Fibroblast of lung (primary cell): ENCODE data around the gene ERLEC1. TPM values are rescaled to one million over a fixed set of nuclear protein-coding genes. Genes with fewer than 3 reads are reported as not detected.

Source experiments
- DNase-seq, 2 donors: peaks; one replicate each; pipeline versions ENCODE4 v3.0.0 to v3.0.0-alpha.2; 2010; ENCODE audit warnings: low read depth in 2 of 2
- H2AFZ ChIP-seq: 2 replicates; pipeline ENCODE4 v1.5.1; 2012; ENCODE audit warnings: low read length, control low read depth, inconsistent platforms
- H3K27ac ChIP-seq: 2 replicates; pipeline ENCODE4 v1.5.1; 2011; ENCODE audit warnings: low read length, control low read depth; ENCODE audit not compliant: insufficient read depth
- H3K27me3 ChIP-seq: 2 replicates; pipeline ENCODE4 v1.5.1; 2011; ENCODE audit warnings: mild to moderate bottlenecking, low read length; ENCODE audit not compliant: control insufficient read depth, insufficient read depth
- H3K36me3 ChIP-seq: 2 replicates; pipeline ENCODE4 v1.5.1; 2011; ENCODE audit warnings: low read length; ENCODE audit not compliant: control insufficient read depth, insufficient read depth
- H3K4me1 ChIP-seq: 2 replicates; pipeline ENCODE4 v1.5.1; 2011; ENCODE audit warnings: low read length; ENCODE audit not compliant: control insufficient read depth, insufficient read depth; ENCODE audit errors: extremely low read depth
- H3K4me2 ChIP-seq: 2 replicates; pipeline ENCODE4 v1.5.1; 2011; ENCODE audit warnings: low read length, control low read depth; ENCODE audit not compliant: insufficient read depth; ENCODE audit errors: extremely low read depth
- H3K4me3 ChIP-seq, 4 experiments: fragments of 200-600 bp in 1 of 4; sonication (generic) in 1 of 4; replicated peaks in 1 of 4; 2 replicates each; pipeline ENCODE4 v1.5.1; 2011 to 2016; ENCODE audit warnings: low read length in 4 of 4, low read depth in 3 of 4, mild to moderate bottlenecking in 3 of 4, control low read depth in 2 of 4, inconsistent platforms in 1 of 4, mixed read lengths in 1 of 4; ENCODE audit not compliant: insufficient read depth in 1 of 4; ENCODE audit errors: control extremely low read depth in 1 of 4
- H3K79me2 ChIP-seq: 2 replicates; pipeline ENCODE4 v1.5.1; 2012; ENCODE audit warnings: mild to moderate bottlenecking, low read length, inconsistent platforms; ENCODE audit not compliant: control insufficient read depth, insufficient read depth
- H3K9ac ChIP-seq: 2 replicates; pipeline ENCODE4 v1.5.1; 2011; ENCODE audit warnings: mild to moderate bottlenecking, low read length, control low read depth; ENCODE audit not compliant: insufficient read depth
- H3K9me3 ChIP-seq: 2 replicates; pipeline ENCODE4 v1.5.1; 2012; ENCODE audit warnings: low read depth, low read length; ENCODE audit not compliant: control insufficient read depth, insufficient read depth
- H4K20me1 ChIP-seq: 2 replicates; pipeline ENCODE4 v1.5.1; 2011; ENCODE audit warnings: low read length; ENCODE audit not compliant: control insufficient read depth, insufficient read depth; ENCODE audit errors: extremely low read depth
- CTCF ChIP-seq, 2 donors: IDR thresholded peaks in 1 of 2; conservative IDR thresholded peaks in 1 of 2; 1 replicate in 1 of 2; 2 replicates in 1 of 2; pipeline ENCODE4 v1.5.1; 2011 to 2012; ENCODE audit warnings: low read length in 2 of 2, control low read depth in 1 of 2, inconsistent platforms in 1 of 2, low read depth in 1 of 2, mild to moderate bottlenecking in 1 of 2
- EZH2 ChIP-seq: IDR thresholded peaks from 2 replicates; pipeline ENCODE4 v1.5.1; 2012; ENCODE audit warnings: low read length, control low read depth, mild to moderate bottlenecking; ENCODE audit errors: missing control alignments
- polyA plus RNA-seq, 2 donors: library from polyadenylated mRNA; depleted of rRNA in 1 of 2; stranded (reverse) in 1 of 2; unstranded in 1 of 2; fragments of >200 nt; gene quantifications; 2 replicates each; pipeline ENCODE4 v1.2.1, GENCODE V29; 2011 to 2012; ENCODE audit warnings: missing spikeins in 1 of 2
- total RNA-seq: library from RNA; depleted of rRNA; stranded (reverse); fragments of >200 nt; gene quantifications from 2 replicates; pipeline ENCODE4 v1.2.1, GENCODE V29; 2014

The ERLEC1 gene
- total and polyA plus RNA-seq, 2 donors (not counting 1 experiment from before 2014, with no cell fraction given), result 87.7 to 103 TPM

- Histone ChIP-seq H3K4me1 (peaks cover 2% of the 10 kb centered on the region), H2AFZ (no peak within 1 kb of the TSS), H4K20me1 (no peaks in the 10 kb centered on the region), H3K9ac (peak within 1 kb of the TSS; percentile 58), H3K9me3 (no peaks in the 10 kb centered on the region), H3K27ac (no peak within 1 kb of the TSS), H3K36me3 (no peaks in the 10 kb centered on the region), H3K27me3 (no peaks in the 10 kb centered on the region), H3K79me2 (no peaks in the 10 kb centered on the region), H3K4me2 (peak within 1 kb of the TSS; percentile 88), H3K4me3 (peak within 1 kb of the TSS; percentile 35 to 54 (median 48))
- no peak for TF ChIP-seq CTCF (conservative IDR thresholded peaks at IDR 0.05 in 1 of 2, IDR thresholded peaks at IDR 0.05 in 1 of 2; ENCODE audit: low read depth in 1 of 2, low read length in 2 of 2)
- peak; percentile 21 to 48 for DNase-seq
Measured at GRCh38 chr2:53859206-53860181, 72.7 kb downstream of the ERLEC1 start, which contains the start of gene GPR75. Gene GPR75 (minus strand): TSS chr2:53859967. CDS start chr2:53854756, 5,211 bp downstream.

GRCh38 chr2:53861824-53862223 lies 75.0 kb downstream of the ERLEC1 start:
- Histone ChIP-seq H4K20me1 (no peaks in the 10 kb centered on the region), H3K27me3 (no peaks in the 10 kb centered on the region), H3K4me3 (no peak overlapping the region), H3K9ac (no peak overlapping the region), H3K4me2 (no peak overlapping the region), H2AFZ (no peak overlapping the region), H3K79me2 (no peaks in the 10 kb centered on the region), H3K9me3 (no peaks in the 10 kb centered on the region), H3K27ac (no peak overlapping the region), H3K36me3 (peaks cover 2% of the 10 kb centered on the region), H3K4me1 (peaks cover 2% of the 10 kb centered on the region)
- TF ChIP-seq EZH2, result no peak
- TF ChIP-seq CTCF (conservative IDR thresholded peaks at IDR 0.05 in 1 of 2, IDR thresholded peaks at IDR 0.05 in 1 of 2; ENCODE audit: low read depth in 1 of 2, low read length in 2 of 2), result no peak
- DNase-seq, result no peak

GRCh38 chr2:53863538-53864227 lies 76.8 kb downstream of the ERLEC1 start:
- TF ChIP-seq CTCF (conservative IDR thresholded peaks at IDR 0.05 in 1 of 2, IDR thresholded peaks at IDR 0.05 in 1 of 2; ENCODE audit: low read depth in 1 of 2, low read length in 2 of 2), result no peak
- TF ChIP-seq EZH2, result no peak
- H3K36me3 ChIP-seq, result peaks cover 2% of the 10 kb centered on the region
- no peaks in the 10 kb centered on the region for H4K20me1 ChIP-seq
- no peak overlapping the region for H3K4me3 ChIP-seq
- no peaks in the 10 kb centered on the region for H3K9me3 ChIP-seq
- H3K4me1 ChIP-seq, result peaks cover 2% of the 10 kb centered on the region
- peak in 1 of 2 donors; percentile 32 for DNase-seq
- H2AFZ ChIP-seq, result no peak overlapping the region
- H3K9ac ChIP-seq, result no peak overlapping the region
- H3K27ac ChIP-seq, result no peak overlapping the region
- no peaks in the 10 kb centered on the region for H3K27me3 ChIP-seq
- no peaks in the 10 kb centered on the region for H3K79me2 ChIP-seq
- H3K4me2 ChIP-seq, result no peak overlapping the region
